ENCODE measurements around the gene RARA. TPM values are rescaled to one million over a fixed set of nuclear protein-coding genes. Genes with fewer than 3 reads are reported as not detected.

Gene RARA
- total and polyA plus RNA-seq, 5 donors from 2014 or later = 7.3 to 126 (median 12.8) TPM

GRCh38 chr17:40351359-40352236, 42.6 kb downstream of the RARA start:
- no peak overlapping the region for H3K4me3 Mint-ChIP-seq
- Histone ChIP-seq H3K27me3 (ENCODE audit: control insufficient read depth, insufficient read depth, low read length) (no peaks in the 10 kb centered on the region), H3K36me3 (ENCODE audit: control insufficient read depth, insufficient read depth, low read length) (peaks cover 57% of the 10 kb centered on the region), H3K4me3 (ENCODE audit: low read depth, low read length) (no peak overlapping the region), H3K27ac (ENCODE audit: insufficient read depth, low read length, poor library complexity, severe bottlenecking) (no peak overlapping the region), H3K4me1 (ENCODE audit: control insufficient read depth, insufficient read depth, low read length, poor library complexity, severe bottlenecking) (peaks cover 27% of the 10 kb centered on the region), H3K9me3 (ENCODE audit: control insufficient read depth in 2 of 2, low read length in 2 of 2) (no peaks in the 10 kb centered on the region)
- H3K4me1 Mint-ChIP-seq = peaks cover 0 to 46% (median 21%) of the 10 kb centered on the region in 4 donors
- no peaks in the 10 kb centered on the region for H3K9me3 Mint-ChIP-seq
- no peaks in the 10 kb centered on the region for H3K27me3 Mint-ChIP-seq
- ATAC-seq (ENCODE audit: low read depth in 2 of 2) = no peak
- peaks cover 18% of the 10 kb centered on the region for H3K36me3 Mint-ChIP-seq
- peak overlapping the region in 1 of 3 donors; percentile 69 for H3K27ac Mint-ChIP-seq
- no peak for DNase-seq

- H3K36me3 Mint-ChIP-seq = peaks cover 18% of the 10 kb centered on the region
- H3K27ac ChIP-seq (ENCODE audit: insufficient read depth, low read length, poor library complexity, severe bottlenecking) = no peak overlapping the region
- H3K4me1 Mint-ChIP-seq = peaks cover 0 to 39% (median 16%) of the 10 kb centered on the region in 4 donors
- H3K36me3 ChIP-seq (ENCODE audit: control insufficient read depth, insufficient read depth, low read length) = peaks cover 57% of the 10 kb centered on the region
- no peaks in the 10 kb centered on the region for H3K27me3 ChIP-seq (ENCODE audit: control insufficient read depth, insufficient read depth, low read length)
- no peaks in the 10 kb centered on the region for H3K9me3 Mint-ChIP-seq
- H3K27ac Mint-ChIP-seq = peak overlapping the region; percentile 25 to 74 (median 63)
- ATAC-seq (ENCODE audit: low read depth in 2 of 2) (no peak), DNase-seq (no peak)
- H3K27me3 Mint-ChIP-seq = no peaks in the 10 kb centered on the region
- no peak overlapping the region for H3K4me3 ChIP-seq (ENCODE audit: low read depth, low read length)
- H3K9me3 ChIP-seq (ENCODE audit: control insufficient read depth in 2 of 2, low read length in 2 of 2) = no peaks in the 10 kb centered on the region
- peaks cover 20% of the 10 kb centered on the region for H3K4me1 ChIP-seq (ENCODE audit: control insufficient read depth, insufficient read depth, low read length, poor library complexity, severe bottlenecking)
- H3K4me3 Mint-ChIP-seq = peak overlapping the region in 1 of 4 donors; percentile 42
Measured at GRCh38 chr17:40352237-40352778, 43.3 kb downstream of the RARA start.

- Mint-ChIP-seq H3K4me1 (peaks cover 0 to 33% (median 12%) of the 10 kb centered on the region in 4 donors), H3K27ac (peak overlapping the region in 1 of 3 donors; percentile 63), H3K27me3 (no peaks in the 10 kb centered on the region), H3K36me3 (peaks cover 18% of the 10 kb centered on the region), H3K9me3 (no peaks in the 10 kb centered on the region), H3K4me3 (peak overlapping the region in 1 of 4 donors; percentile 42)
- H3K9me3 ChIP-seq (ENCODE audit: control insufficient read depth in 2 of 2, low read length in 2 of 2) = no peaks in the 10 kb centered on the region
- DNase-seq = no peak
- ATAC-seq (ENCODE audit: low read depth in 2 of 2) = no peak
- no peak overlapping the region for H3K4me3 ChIP-seq (ENCODE audit: low read depth, low read length)
- no peaks in the 10 kb centered on the region for H3K27me3 ChIP-seq (ENCODE audit: control insufficient read depth, insufficient read depth, low read length)
- H3K27ac ChIP-seq (ENCODE audit: insufficient read depth, low read length, poor library complexity, severe bottlenecking) = no peak overlapping the region
- peaks cover 14% of the 10 kb centered on the region for H3K4me1 ChIP-seq (ENCODE audit: control insufficient read depth, insufficient read depth, low read length, poor library complexity, severe bottlenecking)
- peaks cover 57% of the 10 kb centered on the region for H3K36me3 ChIP-seq (ENCODE audit: control insufficient read depth, insufficient read depth, low read length)
Measured at GRCh38 chr17:40352779-40353394, 43.9 kb downstream of the RARA start.

GRCh38 chr17:40354221-40355122, 45.5 kb downstream of the RARA start:
- Histone ChIP-seq H3K4me1 (ENCODE audit: control insufficient read depth, insufficient read depth, low read length, poor library complexity, severe bottlenecking) (peaks cover 8% of the 10 kb centered on the region), H3K36me3 (ENCODE audit: control insufficient read depth, insufficient read depth, low read length) (peaks cover 49% of the 10 kb centered on the region), H3K27ac (ENCODE audit: insufficient read depth, low read length, poor library complexity, severe bottlenecking) (no peak overlapping the region), H3K9me3 (ENCODE audit: control insufficient read depth in 2 of 2, low read length in 2 of 2) (no peaks in the 10 kb centered on the region), H3K27me3 (ENCODE audit: control insufficient read depth, insufficient read depth, low read length) (no peaks in the 10 kb centered on the region), H3K4me3 (ENCODE audit: low read depth, low read length) (no peak overlapping the region)
- Mint-ChIP-seq H3K36me3 (peaks cover 18% of the 10 kb centered on the region), H3K4me1 (peaks cover 0 to 30% (median 15%) of the 10 kb centered on the region in 4 donors), H3K27me3 (peaks cover 4% of the 10 kb centered on the region), H3K9me3 (no peaks in the 10 kb centered on the region), H3K4me3 (no peak overlapping the region), H3K27ac (peak overlapping the region in 1 of 3 donors; percentile 59)
- DNase-seq (no peak), ATAC-seq (ENCODE audit: low read depth in 2 of 2) (no peak)

GRCh38 chr17:40355123-40355803, 46.3 kb downstream of the RARA start:
- no peak overlapping the region for H3K4me3 Mint-ChIP-seq
- H3K36me3 Mint-ChIP-seq = peaks cover 16% of the 10 kb centered on the region
- H3K4me1 Mint-ChIP-seq = peaks cover 0 to 23% (median 11%) of the 10 kb centered on the region in 4 donors
- H3K27ac Mint-ChIP-seq = no peak overlapping the region
- H3K27ac ChIP-seq (ENCODE audit: insufficient read depth, low read length, poor library complexity, severe bottlenecking) = no peak overlapping the region
- no peaks in the 10 kb centered on the region for H3K27me3 ChIP-seq (ENCODE audit: control insufficient read depth, insufficient read depth, low read length)
- no peaks in the 10 kb centered on the region for H3K9me3 ChIP-seq (ENCODE audit: control insufficient read depth in 2 of 2, low read length in 2 of 2)
- peaks cover 4% of the 10 kb centered on the region for H3K27me3 Mint-ChIP-seq
- peaks cover 42% of the 10 kb centered on the region for H3K36me3 ChIP-seq (ENCODE audit: control insufficient read depth, insufficient read depth, low read length)
- peaks cover 8% of the 10 kb centered on the region for H3K4me1 ChIP-seq (ENCODE audit: control insufficient read depth, insufficient read depth, low read length, poor library complexity, severe bottlenecking)
- DNase-seq (peak; percentile 62 to 72 (median 64)), ATAC-seq (ENCODE audit: low read depth in 2 of 2) (peak; percentile 70 to 72)
- H3K9me3 Mint-ChIP-seq = peaks cover 0 to 2% (median 0%) of the 10 kb centered on the region in 7 donors
- no peak overlapping the region for H3K4me3 ChIP-seq (ENCODE audit: low read depth, low read length)

GRCh38 chr17:40355804-40356758, 47.1 kb downstream of the RARA start:
- H3K4me3 Mint-ChIP-seq = no peak overlapping the region
- Histone ChIP-seq H3K4me3 (ENCODE audit: low read depth, low read length) (no peak overlapping the region), H3K4me1 (ENCODE audit: control insufficient read depth, insufficient read depth, low read length, poor library complexity, severe bottlenecking) (peaks cover 8% of the 10 kb centered on the region), H3K27me3 (ENCODE audit: control insufficient read depth, insufficient read depth, low read length) (no peaks in the 10 kb centered on the region), H3K9me3 (ENCODE audit: control insufficient read depth in 2 of 2, low read length in 2 of 2) (no peaks in the 10 kb centered on the region), H3K36me3 (ENCODE audit: control insufficient read depth, insufficient read depth, low read length) (peaks cover 37% of the 10 kb centered on the region), H3K27ac (ENCODE audit: insufficient read depth, low read length, poor library complexity, severe bottlenecking) (no peak overlapping the region)
- peaks cover 0 to 22% (median 11%) of the 10 kb centered on the region in 4 donors for H3K4me1 Mint-ChIP-seq
- H3K9me3 Mint-ChIP-seq = peaks cover 0 to 2% (median 0%) of the 10 kb centered on the region in 7 donors
- H3K27ac Mint-ChIP-seq = no peak overlapping the region
- H3K27me3 Mint-ChIP-seq = peaks cover 10% of the 10 kb centered on the region
- no peak for DNase-seq
- no peak for ATAC-seq (ENCODE audit: low read depth in 2 of 2)
- H3K36me3 Mint-ChIP-seq = peaks cover 14% of the 10 kb centered on the region
